Measurements from ENCODE around the gene ESR1. TPM values are rescaled to one million over a fixed set of nuclear protein-coding genes. Genes with fewer than 3 reads are reported as not detected.

ESR1 gene
- total and polyA plus RNA-seq, 12 donors, result 0.09 to 1.9 (median 1.2) TPM

DNA sequence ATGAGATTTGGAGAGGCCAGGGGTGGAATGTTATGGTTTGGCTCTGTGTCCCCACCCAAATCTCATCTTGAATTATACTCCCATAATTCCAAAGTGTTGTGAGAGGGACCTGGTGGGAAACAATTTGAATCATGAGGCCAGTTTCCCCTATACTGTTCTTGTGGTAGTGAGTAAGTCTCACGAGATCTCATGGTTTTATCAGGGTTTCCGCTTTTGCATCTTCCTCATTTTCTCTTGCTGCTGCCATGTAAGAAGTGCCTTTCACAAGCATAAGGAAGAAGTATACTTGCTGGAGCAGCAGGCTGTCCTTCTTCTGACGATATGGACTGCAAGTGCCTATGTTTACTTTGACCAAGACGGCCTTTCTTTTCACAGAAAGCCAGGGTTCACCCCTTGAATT, 270.5 kb downstream of the ESR1 start:
- no peak for DNase-seq
- 75 to 82% methylated on average over 4 of the region's 4 CpGs for WGBS, 2 donors
- ATAC-seq, result no peak
- Histone ChIP-seq H3K4me3 (no peak overlapping the region), H3K27me3 (no peaks in the 10 kb centered on the region), H3K9me3 (peaks cover 0 to 26% (median 11%) of the 10 kb centered on the region in 11 donors), H3K4me1 (peaks cover 0 to under 1% (median 0%) of the 10 kb centered on the region in 9 donors), H3K36me3 (no peaks in the 10 kb centered on the region), H3K27ac (no peak overlapping the region)
- intact Hi-C loops (cut with DNase I), result no loop called here
- TF ChIP-seq, protein P1, sequence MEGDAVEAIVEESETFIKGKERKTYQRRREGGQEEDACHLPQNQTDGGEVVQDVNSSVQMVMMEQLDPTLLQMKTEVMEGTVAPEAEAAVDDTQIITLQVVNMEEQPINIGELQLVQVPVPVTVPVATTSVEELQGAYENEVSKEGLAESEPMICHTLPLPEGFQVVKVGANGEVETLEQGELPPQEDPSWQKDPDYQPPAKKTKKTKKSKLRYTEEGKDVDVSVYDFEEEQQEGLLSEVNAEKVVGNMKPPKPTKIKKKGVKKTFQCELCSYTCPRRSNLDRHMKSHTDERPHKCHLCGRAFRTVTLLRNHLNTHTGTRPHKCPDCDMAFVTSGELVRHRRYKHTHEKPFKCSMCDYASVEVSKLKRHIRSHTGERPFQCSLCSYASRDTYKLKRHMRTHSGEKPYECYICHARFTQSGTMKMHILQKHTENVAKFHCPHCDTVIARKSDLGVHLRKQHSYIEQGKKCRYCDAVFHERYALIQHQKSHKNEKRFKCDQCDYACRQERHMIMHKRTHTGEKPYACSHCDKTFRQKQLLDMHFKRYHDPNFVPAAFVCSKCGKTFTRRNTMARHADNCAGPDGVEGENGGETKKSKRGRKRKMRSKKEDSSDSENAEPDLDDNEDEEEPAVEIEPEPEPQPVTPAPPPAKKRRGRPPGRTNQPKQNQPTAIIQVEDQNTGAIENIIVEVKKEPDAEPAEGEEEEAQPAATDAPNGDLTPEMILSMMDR (IDR thresholded peaks at IDR 0.05), result no peak

DNA sequence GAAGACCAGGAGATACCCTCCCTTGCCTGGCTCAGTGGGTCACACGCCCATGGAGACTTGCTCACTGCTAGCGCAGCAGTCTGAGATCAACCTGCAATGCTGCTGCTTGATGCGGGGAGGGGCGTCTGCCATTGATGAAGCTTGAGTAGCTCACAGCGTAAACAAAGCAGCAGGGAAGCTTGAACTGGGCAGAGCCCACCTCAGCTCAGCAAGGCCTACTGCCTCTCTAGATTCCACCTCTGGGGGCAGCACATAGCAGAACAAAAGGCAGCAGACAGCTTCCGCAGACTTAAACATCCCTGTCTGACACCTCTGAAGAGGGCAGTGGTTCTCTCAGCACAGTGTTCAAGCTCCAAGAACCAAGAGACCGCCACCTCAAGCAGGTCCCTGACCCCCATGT, 271.3 kb downstream of the ESR1 start:
- Histone ChIP-seq H3K36me3 (no peaks in the 10 kb centered on the region), H3K27me3 (no peaks in the 10 kb centered on the region), H3K4me1 (no peaks in the 10 kb centered on the region), H3K4me3 (no peak overlapping the region), H3K27ac (no peak overlapping the region), H3K9me3 (peaks cover 0 to 34% (median 11%) of the 10 kb centered on the region in 11 donors)
- DNase-seq, result no peak
- TF ChIP-seq, protein P1 (IDR thresholded peaks at IDR 0.05), result no peak
- 79 to 82% methylated on average over 7 of the region's 7 CpGs for WGBS, 2 donors
- ATAC-seq, result no peak
- intact Hi-C loops (cut with DNase I), result no loop called here

DNA sequence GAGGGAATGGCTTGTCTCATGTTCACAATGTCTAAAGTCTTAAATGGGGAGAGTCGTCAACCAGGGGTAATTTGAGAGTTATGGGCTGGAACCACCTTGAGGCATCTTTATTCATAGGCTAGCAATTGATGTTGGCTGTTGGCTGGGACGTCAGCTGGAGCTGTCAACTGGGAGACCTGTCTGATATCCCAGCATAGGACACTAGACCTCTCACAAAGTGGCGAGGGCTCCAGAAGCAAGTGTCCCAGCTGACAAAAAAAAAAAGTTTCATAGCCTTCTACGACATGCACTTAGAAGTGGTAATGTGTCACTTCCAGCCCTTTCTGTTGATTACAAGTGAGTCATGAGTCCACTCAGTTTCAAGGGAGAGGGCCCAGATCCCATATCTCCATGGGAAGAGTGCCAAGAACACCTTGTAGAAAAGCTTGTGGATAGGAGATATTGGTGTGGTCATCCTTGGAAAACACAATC, 278.0 kb downstream of the ESR1 start:
- intact Hi-C loops (cut with DNase I), result no loop called here
- ATAC-seq, result peak in 1 of 8 donors; percentile 29
- H3K27me3 ChIP-seq, result no peaks in the 10 kb centered on the region

DNA sequence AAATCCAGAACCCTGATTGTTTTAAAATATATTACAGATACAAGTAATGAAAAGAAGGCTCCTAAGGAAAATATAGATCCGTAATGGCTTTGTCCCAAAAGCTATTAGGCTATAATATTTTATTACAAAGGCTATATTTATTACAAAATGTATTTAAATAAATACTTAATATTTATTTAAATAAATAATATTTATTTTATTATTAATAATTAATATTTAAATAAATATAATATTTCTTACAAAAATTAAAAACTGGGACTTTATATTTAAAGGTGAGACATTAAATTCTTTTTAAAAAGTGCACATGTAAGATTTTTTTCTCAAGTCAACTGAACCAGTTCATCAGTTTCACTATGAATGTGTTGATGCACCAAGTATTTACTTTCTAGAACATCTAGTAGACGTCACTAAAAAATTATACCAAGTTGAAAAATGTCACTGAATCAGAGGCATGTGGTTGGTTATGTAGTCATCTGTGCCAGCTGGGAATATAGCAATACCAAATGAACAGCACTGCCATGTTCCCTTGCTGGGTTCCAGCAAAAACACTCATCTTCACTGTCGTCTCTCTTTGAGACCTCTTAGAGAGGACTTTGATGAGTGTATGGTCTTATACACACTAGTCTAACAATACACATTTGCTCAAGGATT, 278.9 kb downstream of the ESR1 start:
- WGBS, 2 donors, result 93 to 97% methylated on average over 3 of the region's 3 CpGs
- intact Hi-C loops (cut with DNase I), result no loop called here
- no peak overlapping the region for H3K27ac ChIP-seq
- TF ChIP-seq, protein P1 (IDR thresholded peaks at IDR 0.05), result no peak
- no peaks in the 10 kb centered on the region for H3K27me3 ChIP-seq
- no peak for ATAC-seq
- H3K4me3 ChIP-seq, result no peak overlapping the region
- no peaks in the 10 kb centered on the region for H3K36me3 ChIP-seq
- no peak for DNase-seq
- peaks cover 0 to 11% (median 6%) of the 10 kb centered on the region in 9 donors for H3K4me1 ChIP-seq
- peaks cover 0 to 11% (median 0%) of the 10 kb centered on the region in 11 donors for H3K9me3 ChIP-seq

More for the DNA sequence above, 278.0 kb downstream of the ESR1 start:
- TF ChIP-seq, protein P1 (IDR thresholded peaks at IDR 0.05), result no peak
- DNase-seq, result no peak
- Histone ChIP-seq H3K9me3 (peaks cover 0 to 11% (median 0%) of the 10 kb centered on the region in 11 donors), H3K4me1 (peaks cover 0 to 3% (median 0%) of the 10 kb centered on the region in 9 donors), H3K4me3 (no peak overlapping the region), H3K27ac (no peak overlapping the region), H3K36me3 (no peaks in the 10 kb centered on the region)
- 56% methylated on average over 4 of the region's 4 CpGs for WGBS, 2 donors

Measured in heart right ventricle (tissue), 16 donors.